ENCODE measurements around the gene IFNA6.
"Not testable (repeated sequence)": the region's sequence is repeated elsewhere in the genome, so short reads cannot be mapped to it uniquely, and the experiment has no call there.

Gene IFNA6

GRCh38 chr9:21383627-21384026 lies 32.9 kb upstream of the IFNA6 start:
- DNase-seq (ENCODE audit: low read depth) = no peak
- no peak for TF ChIP-seq CTCF (IDR thresholded peaks at IDR 0.05; ENCODE audit: low read depth, low read length, missing control alignments)
- no peak overlapping the region; the same call in 1 of the 2 replicates for H3K4me3 ChIP-seq (ENCODE audit: low read depth, low read length)

GRCh38 chr9:21381448-21382339 lies 31.0 kb upstream of the IFNA6 start:
- peak overlapping the region; percentile 34 for H3K4me3 ChIP-seq (ENCODE audit: low read depth, low read length)
- TF ChIP-seq CTCF (IDR thresholded peaks at IDR 0.05; ENCODE audit: low read depth, low read length, missing control alignments) = no peak
- DNase-seq (ENCODE audit: low read depth) = peak; percentile 74

- not testable (repeated sequence) for DNase-seq (ENCODE audit: low read depth); H3K4me3 ChIP-seq (ENCODE audit: low read depth, low read length)
These were observed 20.8 kb upstream of the IFNA6 start for GRCh38 chr9:21371467-21371866.

GRCh38 chr9:21367957-21368356 lies 17.3 kb upstream of the IFNA6 start, which contains the start of gene IFNA13:
TSS of gene IFNA13 (minus strand) at chr9:21368057. CDS start at chr9:21368010, 47 bp downstream.
- no peak for DNase-seq (ENCODE audit: low read depth)
- no peak for TF ChIP-seq CTCF (IDR thresholded peaks at IDR 0.05; ENCODE audit: low read depth, low read length, missing control alignments)
- H3K4me3 ChIP-seq (ENCODE audit: low read depth, low read length) = no peak within 1 kb of the TSS

- DNase-seq (ENCODE audit: low read depth); H3K4me3 ChIP-seq (ENCODE audit: low read depth, low read length): not testable (repeated sequence)
These were observed 16.5 kb upstream of the IFNA6 start for GRCh38 chr9:21367169-21367568.

GRCh38 chr9:21362287-21362686 lies 11.6 kb upstream of the IFNA6 start:
- DNase-seq (ENCODE audit: low read depth) = no peak

GRCh38 chr9:21357479-21358460 lies 7.1 kb upstream of the IFNA6 start:
- no peak for TF ChIP-seq CTCF (IDR thresholded peaks at IDR 0.05; ENCODE audit: low read depth, low read length, missing control alignments)
- DNase-seq (ENCODE audit: low read depth) = peak; percentile 49

More at GRCh38 chr9:21362287-21362686, 11.6 kb upstream of the IFNA6 start:
- no peak overlapping the region for H3K4me3 ChIP-seq (ENCODE audit: low read depth, low read length)
- no peak for TF ChIP-seq CTCF (IDR thresholded peaks at IDR 0.05; ENCODE audit: low read depth, low read length, missing control alignments)

More at GRCh38 chr9:21357479-21358460, 7.1 kb upstream of the IFNA6 start:
- H3K4me3 ChIP-seq (ENCODE audit: low read depth, low read length) = no peak overlapping the region

All from GM12864 (cell line).